Measurements from ENCODE around the gene SDC3.

SDC3 gene

GRCh38 chr1:30895382-30895943 is 13.1 kb downstream of the SDC3 start:
- intact Hi-C loops (cut with DNase I), result no loop called here
- no peak for DNase-seq

- no peak for DNase-seq
- intact Hi-C loops (cut with DNase I), result no loop called here
Observed at GRCh38 chr1:30894508-30894973, 14.0 kb downstream of the SDC3 start.

GRCh38 chr1:30893776-30894507 is 14.6 kb downstream of the SDC3 start:
- intact Hi-C loops (cut with DNase I), result no loop called here
- no peak for DNase-seq

- intact Hi-C loops (cut with DNase I), result no loop called here
- no peak for DNase-seq
Observed at GRCh38 chr1:30892671-30893073, 15.9 kb downstream of the SDC3 start.

- DNase-seq, result no peak
- intact Hi-C loops (cut with DNase I), result no loop called here
Observed at GRCh38 chr1:30891227-30891552, 17.4 kb downstream of the SDC3 start.

GRCh38 chr1:30890502-30891226 is 17.9 kb downstream of the SDC3 start:
- no peak for DNase-seq
- intact Hi-C loops (cut with DNase I), result no loop called here

GRCh38 chr1:30889511-30889910 is 19.0 kb downstream of the SDC3 start:
- no peak for DNase-seq
- intact Hi-C loops (cut with DNase I), result no loop called here

GRCh38 chr1:30888975-30889374 is 19.6 kb downstream of the SDC3 start:
- intact Hi-C loops (cut with DNase I), result no loop called here
- no peak for DNase-seq

- intact Hi-C loops (cut with DNase I), result no loop called here
- peak; percentile 45 to 98 (median 82) for DNase-seq
Observed at GRCh38 chr1:30888391-30888790, 20.2 kb downstream of the SDC3 start.

- intact Hi-C loops (cut with DNase I), result no loop called here
- DNase-seq, result no peak
Observed at GRCh38 chr1:30887485-30888315, 20.9 kb downstream of the SDC3 start.

GRCh38 chr1:30886710-30887428 is 21.7 kb downstream of the SDC3 start:
- intact Hi-C loops (cut with DNase I), result no loop called here
- no peak for DNase-seq

- peak in 8 of 10 donors; percentile 45 to 91 (median 67) for DNase-seq
- intact Hi-C loops (cut with DNase I), result no loop called here
Observed at GRCh38 chr1:30885570-30886522, 22.7 kb downstream of the SDC3 start.

- no peak for DNase-seq
- intact Hi-C loops (cut with DNase I), result no loop called here
Observed at GRCh38 chr1:30884723-30885122, 23.8 kb downstream of the SDC3 start.

GRCh38 chr1:30883389-30884172 is 25.0 kb downstream of the SDC3 start:
- DNase-seq, result peak in 8 of 10 donors; percentile 34 to 89 (median 68)
- intact Hi-C loops (cut with DNase I), result no loop called here

GRCh38 chr1:30882678-30883388 is 25.7 kb downstream of the SDC3 start:
- no peak for DNase-seq
- intact Hi-C loops (cut with DNase I), result no loop called here

- intact Hi-C loops (cut with DNase I), result no loop called here
- peak in 1 of 10 donors; percentile 84 for DNase-seq
Observed at GRCh38 chr1:30881319-30882181, 27.0 kb downstream of the SDC3 start.
